Measurements from ENCODE around the gene SMYD3.
"Not testable (repeated sequence)": the region's sequence is repeated elsewhere in the genome, so short reads cannot be mapped to it uniquely, and the experiment has no call there.

Gene SMYD3

DNA sequence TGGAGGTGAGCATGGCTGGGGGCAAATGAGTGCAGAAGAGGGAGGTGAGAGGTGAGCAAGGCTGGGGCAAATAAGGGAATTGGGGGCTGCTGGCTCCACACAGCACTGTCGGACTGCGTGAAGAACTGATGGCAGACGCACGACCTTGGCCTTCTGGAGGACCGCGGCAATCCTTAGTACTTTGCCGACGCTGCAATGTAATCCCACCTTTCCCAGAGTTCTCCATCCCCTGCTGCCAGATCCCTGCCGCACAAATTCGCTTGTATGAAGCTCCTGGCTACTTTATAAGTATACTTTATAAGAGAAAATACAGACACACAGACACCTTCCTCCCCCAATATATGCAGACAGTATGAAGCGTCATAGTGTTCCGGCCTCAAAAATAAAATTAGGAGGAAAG, 472.4 kb downstream of the SMYD3 start:
- TF ChIP-seq FOXK2 (IDR thresholded peaks at IDR 0.05) (no peak), ARNT (IDR thresholded peaks at IDR 0.05) (no peak)
- CTCF ChIA-PET = no interaction called here
- DNase-seq (ENCODE audit: extremely low spot score) = no peak
- POLR2A ChIA-PET = no interaction called here

DNA sequence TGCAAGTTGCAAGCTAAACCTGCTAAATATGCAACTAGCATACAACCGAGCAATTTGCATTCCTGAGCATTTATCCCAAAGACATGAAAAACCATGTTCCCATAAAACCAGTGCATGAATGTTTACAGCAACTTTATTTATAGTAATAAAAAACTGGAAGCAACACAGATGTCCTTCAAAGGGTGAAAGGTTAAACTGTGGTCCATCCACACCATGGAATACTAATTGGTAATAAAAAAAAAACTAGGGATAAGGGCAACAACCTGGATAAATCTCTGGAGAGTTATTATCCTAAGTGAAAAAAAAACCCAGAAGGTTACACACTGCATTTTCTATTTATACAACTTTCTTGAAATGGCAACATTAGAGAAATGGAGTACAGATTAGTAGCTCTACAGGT, 474.1 kb downstream of the SMYD3 start:
- ChIA-PET POLR2A (no interaction called here), CTCF (no interaction called here)
- TF ChIP-seq ELF4 (IDR thresholded peaks at IDR 0.05) (no peak), CTBP1 (IDR thresholded peaks at IDR 0.05; ENCODE audit: borderline replicate concordance) (no peak)
- DNase-seq (ENCODE audit: extremely low spot score) = no peak

GRCh38 chr1:246032031-246032551, 475.0 kb downstream of the SMYD3 start:
- POLR2A ChIA-PET = no interaction called here
- CTCF ChIA-PET = no interaction called here
- TF ChIP-seq LEF1 (IDR thresholded peaks at IDR 0.05; ENCODE audit: borderline replicate concordance) (no peak), BHLHE40 (IDR thresholded peaks at IDR 0.05; ENCODE audit: borderline replicate concordance) (no peak), FOXA1 (IDR thresholded peaks at IDR 0.05) (no peak), L3MBTL2 (conservative IDR thresholded peaks at IDR 0.05) (no peak), SUZ12 (IDR thresholded peaks at IDR 0.05) (no peak), SP1 (IDR thresholded peaks at IDR 0.05) (no peak), ARNT (IDR thresholded peaks at IDR 0.05) (no peak), FOXK2 (IDR thresholded peaks at IDR 0.05) (no peak), ZNF384 (IDR thresholded peaks at IDR 0.05) (no peak), HDGF (IDR thresholded peaks at IDR 0.05; ENCODE audit: borderline replicate concordance) (no peak), CTBP1 (IDR thresholded peaks at IDR 0.05; ENCODE audit: borderline replicate concordance) (no peak), NFRKB (IDR thresholded peaks at IDR 0.05) (no peak), TARDBP (IDR thresholded peaks at IDR 0.05) (no peak), ELF4 (IDR thresholded peaks at IDR 0.05) (no peak), FOXM1 (IDR thresholded peaks at IDR 0.05; ENCODE audit: borderline replicate concordance) (no peak)
- TF ChIP-seq, protein P1, sequence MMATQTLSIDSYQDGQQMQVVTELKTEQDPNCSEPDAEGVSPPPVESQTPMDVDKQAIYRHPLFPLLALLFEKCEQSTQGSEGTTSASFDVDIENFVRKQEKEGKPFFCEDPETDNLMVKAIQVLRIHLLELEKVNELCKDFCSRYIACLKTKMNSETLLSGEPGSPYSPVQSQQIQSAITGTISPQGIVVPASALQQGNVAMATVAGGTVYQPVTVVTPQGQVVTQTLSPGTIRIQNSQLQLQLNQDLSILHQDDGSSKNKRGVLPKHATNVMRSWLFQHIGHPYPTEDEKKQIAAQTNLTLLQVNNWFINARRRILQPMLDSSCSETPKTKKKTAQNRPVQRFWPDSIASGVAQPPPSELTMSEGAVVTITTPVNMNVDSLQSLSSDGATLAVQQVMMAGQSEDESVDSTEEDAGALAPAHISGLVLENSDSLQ (IDR thresholded peaks at IDR 0.05) = no peak
- no peak for DNase-seq (ENCODE audit: extremely low spot score)

GRCh38 chr1:246029616-246030015, 477.5 kb downstream of the SMYD3 start:
- ChIA-PET POLR2A (no interaction called here), CTCF (no interaction called here)
- no peak for DNase-seq (ENCODE audit: extremely low spot score)
- no peak for TF ChIP-seq LEF1 (IDR thresholded peaks at IDR 0.05; ENCODE audit: borderline replicate concordance)
- TF ChIP-seq FOXM1 (IDR thresholded peaks at IDR 0.05; ENCODE audit: borderline replicate concordance) = no peak

DNA sequence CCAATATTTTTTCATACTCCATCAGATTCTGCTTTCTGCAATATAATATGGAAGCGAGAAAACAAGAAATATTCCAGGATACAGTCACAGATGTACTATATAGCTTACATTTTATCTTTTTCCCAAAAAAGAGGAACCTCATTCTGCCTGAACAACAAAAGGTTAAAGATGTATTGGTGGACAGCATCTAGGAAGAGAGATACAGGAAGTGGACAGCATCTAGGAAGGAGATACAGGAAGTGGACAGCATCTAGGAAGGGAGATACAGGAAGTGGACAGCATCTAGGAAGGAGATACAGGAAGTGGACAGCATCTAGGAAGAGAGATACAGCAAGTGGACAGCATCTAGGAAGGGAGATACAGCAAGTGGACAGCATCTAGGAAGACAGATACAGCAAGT, 483.0 kb downstream of the SMYD3 start:
- CTCF ChIA-PET; POLR2A ChIA-PET; DNase-seq (ENCODE audit: extremely low spot score): not testable (repeated sequence)

DNA sequence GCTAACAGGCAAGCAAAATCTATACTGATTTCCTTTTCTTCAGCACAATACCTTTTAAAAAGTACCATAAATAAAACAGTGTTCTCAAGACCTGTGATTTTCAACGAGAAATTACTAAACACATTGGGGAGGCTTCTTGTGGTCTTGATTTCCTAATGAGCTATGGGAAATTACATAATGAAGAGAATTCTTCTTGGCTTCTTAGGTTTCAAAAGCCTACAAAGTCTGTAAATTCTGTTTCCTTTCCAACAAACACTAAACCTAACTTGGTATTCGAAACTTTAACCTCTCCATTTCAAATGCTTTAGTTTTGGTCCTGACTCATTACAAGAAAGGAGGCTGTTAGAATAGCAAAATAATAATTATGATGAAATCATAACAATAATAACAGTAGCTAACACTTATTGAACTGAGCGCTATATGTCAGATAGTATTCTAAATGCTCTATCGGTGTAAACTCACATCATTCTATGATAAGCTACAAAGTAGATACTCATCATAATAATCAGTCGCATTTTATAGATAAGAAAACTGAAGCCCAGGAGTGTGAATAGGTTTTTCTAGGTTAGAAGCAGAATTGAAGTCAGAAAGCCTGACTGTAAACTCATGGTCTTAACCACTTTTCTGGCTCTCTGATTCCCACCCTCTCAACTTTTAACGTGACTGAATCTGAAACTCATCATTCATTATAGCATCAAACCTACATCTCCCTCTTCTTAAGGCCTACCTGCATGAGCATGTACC, 486.7 kb downstream of the SMYD3 start:
- CTCF ChIA-PET = no interaction called here
- POLR2A ChIA-PET = no interaction called here
- DNase-seq (ENCODE audit: extremely low spot score) = no peak
- no peak for TF ChIP-seq SP1 (IDR thresholded peaks at IDR 0.05)
- no peak for TF ChIP-seq L3MBTL2 (conservative IDR thresholded peaks at IDR 0.05)
- no peak for TF ChIP-seq SUZ12 (IDR thresholded peaks at IDR 0.05)
- TF ChIP-seq HDGF (IDR thresholded peaks at IDR 0.05; ENCODE audit: borderline replicate concordance) = no peak
- TF ChIP-seq ZNF384 (IDR thresholded peaks at IDR 0.05) = no peak
- no peak for TF ChIP-seq ELF4 (IDR thresholded peaks at IDR 0.05)
- TF ChIP-seq CTBP1 (IDR thresholded peaks at IDR 0.05; ENCODE audit: borderline replicate concordance) = no peak
- TF ChIP-seq LEF1 (IDR thresholded peaks at IDR 0.05; ENCODE audit: borderline replicate concordance) = no peak
- no peak for TF ChIP-seq TARDBP (IDR thresholded peaks at IDR 0.05)
- TF ChIP-seq BHLHE40 (IDR thresholded peaks at IDR 0.05; ENCODE audit: borderline replicate concordance) = no peak
- no peak for TF ChIP-seq FOXK2 (IDR thresholded peaks at IDR 0.05)
- TF ChIP-seq FOXA1 (IDR thresholded peaks at IDR 0.05) = no peak
- TF ChIP-seq, protein P1 (IDR thresholded peaks at IDR 0.05) = no peak
- TF ChIP-seq NFRKB (IDR thresholded peaks at IDR 0.05) = no peak

DNA sequence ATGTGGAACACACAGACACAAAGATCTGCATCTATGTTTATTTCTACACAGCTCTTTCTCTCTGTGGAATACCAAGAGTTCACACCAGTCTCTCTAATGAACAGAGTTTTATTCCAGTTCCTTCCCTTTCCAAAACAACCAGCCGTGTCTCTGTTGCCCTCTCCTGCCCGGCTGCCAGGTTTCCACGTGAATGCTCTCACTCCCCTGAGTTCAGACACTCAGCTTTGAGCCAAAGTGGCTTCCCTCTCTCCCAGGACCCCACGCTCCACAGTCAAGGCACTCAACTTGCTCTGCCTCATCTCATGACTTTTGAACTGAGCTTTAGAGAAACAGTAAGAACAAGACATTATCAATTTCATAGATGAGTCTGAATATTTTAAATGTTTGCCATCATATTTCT, 488.9 kb downstream of the SMYD3 start:
- DNase-seq (ENCODE audit: extremely low spot score) = no peak
- ChIA-PET CTCF (interaction anchor here (0.7 kb wide), 1 partner anchor 440 kb away, joined by 3 read pairs; no protein-coding TSS in a partner anchor), POLR2A (no interaction called here)
- TF ChIP-seq ZNF384 (IDR thresholded peaks at IDR 0.05) (no peak), SUZ12 (IDR thresholded peaks at IDR 0.05) (no peak)

GRCh38 chr1:246012341-246012740, 494.7 kb downstream of the SMYD3 start:
- TF ChIP-seq, protein P1 (IDR thresholded peaks at IDR 0.05) = no peak
- TF ChIP-seq FOXK2 (IDR thresholded peaks at IDR 0.05) = no peak
- no peak for TF ChIP-seq ELF4 (IDR thresholded peaks at IDR 0.05)
- no peak for TF ChIP-seq ZNF384 (IDR thresholded peaks at IDR 0.05)
- no peak for TF ChIP-seq ARNT (IDR thresholded peaks at IDR 0.05)
- TF ChIP-seq TARDBP (IDR thresholded peaks at IDR 0.05) = no peak
- no peak for TF ChIP-seq L3MBTL2 (conservative IDR thresholded peaks at IDR 0.05)
- no peak for TF ChIP-seq LEF1 (IDR thresholded peaks at IDR 0.05; ENCODE audit: borderline replicate concordance)
- no peak for TF ChIP-seq SP1 (IDR thresholded peaks at IDR 0.05)
- no peak for TF ChIP-seq SUZ12 (IDR thresholded peaks at IDR 0.05)
- TF ChIP-seq CTBP1 (IDR thresholded peaks at IDR 0.05; ENCODE audit: borderline replicate concordance) = no peak
- TF ChIP-seq NFRKB (IDR thresholded peaks at IDR 0.05) = no peak
- no peak for TF ChIP-seq FOXM1 (IDR thresholded peaks at IDR 0.05; ENCODE audit: borderline replicate concordance)
- TF ChIP-seq HDGF (IDR thresholded peaks at IDR 0.05; ENCODE audit: borderline replicate concordance) = no peak
- TF ChIP-seq FOXA1 (IDR thresholded peaks at IDR 0.05) = no peak
- TF ChIP-seq BHLHE40 (IDR thresholded peaks at IDR 0.05; ENCODE audit: borderline replicate concordance) = no peak
- POLR2A ChIA-PET = no interaction called here
- CTCF ChIA-PET = no interaction called here
- DNase-seq (ENCODE audit: extremely low spot score) = peak; percentile 36

Data from HEK293T (cell line).